NB4 (cell line): ENCODE data around the gene CCDC74A.
"Not testable (repeated sequence)": the region's sequence is repeated elsewhere in the genome, so short reads cannot be mapped to it uniquely, and the experiment has no call there.

ENCODE experiments used
- CTCF ChIP-seq: IDR thresholded peaks from one replicate; pipeline ENCODE4 v1.5.1; 2012; ENCODE audit warnings: low read depth, low read length
- MYC ChIP-seq: IDR thresholded peaks from 2 replicates; pipeline ENCODE4 v1.6.1; 2011; ENCODE audit warnings: low read depth, low read length

DNA sequence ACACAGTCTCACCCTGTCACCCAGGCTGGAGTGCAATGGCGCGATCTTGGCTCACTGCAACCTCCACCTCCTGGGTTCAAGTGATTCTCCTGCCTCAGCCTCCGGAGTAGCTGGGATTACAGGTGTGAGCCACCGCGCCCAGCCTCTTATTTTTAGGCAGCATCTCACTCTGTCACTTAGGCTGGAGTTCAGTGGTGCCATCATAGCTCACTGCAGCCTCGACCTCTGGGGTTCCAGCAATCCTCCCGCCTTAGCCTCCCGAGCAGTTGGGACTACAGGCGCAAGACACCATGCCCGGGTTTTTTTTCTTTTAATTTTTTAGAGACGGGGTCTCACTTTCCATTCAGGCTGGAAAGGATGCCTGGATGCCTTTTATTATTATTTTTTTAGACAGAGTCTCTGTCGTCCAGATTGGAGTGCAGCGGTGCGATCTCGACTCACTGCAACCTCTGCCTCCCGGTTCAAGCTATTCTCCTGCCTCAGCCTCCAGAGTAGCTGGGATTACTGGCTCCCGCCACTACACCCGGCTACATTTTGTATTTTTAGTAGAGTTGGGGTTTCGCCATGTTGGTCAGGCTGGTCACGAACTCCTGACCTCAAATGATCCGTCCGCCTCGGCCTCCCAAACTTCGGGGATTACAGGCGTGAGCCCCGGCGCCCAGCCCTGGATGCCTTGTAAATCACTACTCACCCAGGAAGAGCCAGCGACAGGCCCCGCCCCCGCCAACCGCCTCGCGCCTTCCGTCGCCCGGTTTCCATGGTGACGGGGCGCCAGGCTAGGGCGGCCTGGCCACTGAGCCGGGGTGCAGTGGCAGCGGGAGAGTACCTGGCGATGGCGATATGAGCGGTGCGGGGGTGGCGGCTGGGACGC is at the start of gene CCDC74A:
- not testable (repeated sequence) for TF ChIP-seq CTCF, MYC
